Measurements from ENCODE around the gene DLGAP5. TPM values are rescaled to one million over a fixed set of nuclear protein-coding genes. Genes with fewer than 3 reads are reported as not detected.

DLGAP5 gene
- polyA plus RNA-seq, 1 donor from 2014 or later, result 2.0 TPM

- Histone ChIP-seq H3F3A (ENCODE audit: insufficient read depth, low read length, poor library complexity, severe bottlenecking) (no peaks in the 10 kb centered on the region), H3K9ac (ENCODE audit: low read length) (no peak overlapping the region), H3K9me2 (ENCODE audit: insufficient read depth, low read length) (no peaks in the 10 kb centered on the region), H3K27me3 (ENCODE audit: insufficient read depth, low read depth, low read length) (no peaks in the 10 kb centered on the region), H2AFZ (ENCODE audit: low read depth, low read length) (no peak overlapping the region), H3K9me3 (ENCODE audit: low read length) (no peaks in the 10 kb centered on the region), H3K4me2 (ENCODE audit: low read length) (no peak overlapping the region), H3K79me2 (replicated peaks; ENCODE audit: insufficient read depth, low read length) (no peaks in the 10 kb centered on the region), H4K20me1 (ENCODE audit: insufficient read depth) (no peaks in the 10 kb centered on the region), H3K4me3 (ENCODE audit: low read length) (no peak overlapping the region), H3K36me3 (ENCODE audit: insufficient read depth, low read length) (no peaks in the 10 kb centered on the region), H3K27ac (ENCODE audit: low read length) (no peak overlapping the region)
- TF ChIP-seq SMC3 (conservative IDR thresholded peaks at IDR 0.05; ENCODE audit: poor library complexity), result no peak
- TF ChIP-seq EZH2 (IDR thresholded peaks at IDR 0.05; ENCODE audit: borderline replicate concordance, insufficient read depth, low read length, poor library complexity, severe bottlenecking), result no peak
- no peak for TF ChIP-seq TAF1 (IDR thresholded peaks at IDR 0.05; ENCODE audit: low read depth)
- TF ChIP-seq EP300 (conservative IDR thresholded peaks at IDR 0.05; ENCODE audit: poor library complexity, severe bottlenecking), result no peak
- TF ChIP-seq MXI1 (conservative IDR thresholded peaks at IDR 0.05; ENCODE audit: poor library complexity, severe bottlenecking), result no peak
- no peak for TF ChIP-seq RAD21 (conservative IDR thresholded peaks at IDR 0.05)
- TF ChIP-seq POLR2AphosphoS5 (IDR thresholded peaks at IDR 0.05), result no peak
- TF ChIP-seq CTCF (IDR thresholded peaks at IDR 0.05; ENCODE audit: poor library complexity, severe bottlenecking), result no peak
- TF ChIP-seq REST (IDR thresholded peaks at IDR 0.05; ENCODE audit: borderline replicate concordance), result no peak
Observed at GRCh38 chr14:55180434-55180833, 11.0 kb downstream of the DLGAP5 start.

- no peaks in the 10 kb centered on the region for H3K9me2 ChIP-seq (ENCODE audit: insufficient read depth, low read length)
- H3K79me2 ChIP-seq (replicated peaks; ENCODE audit: insufficient read depth, low read length), result no peaks in the 10 kb centered on the region
- H3K9me3 ChIP-seq (ENCODE audit: low read length), result no peaks in the 10 kb centered on the region
- no peaks in the 10 kb centered on the region for H3F3A ChIP-seq (ENCODE audit: insufficient read depth, low read length, poor library complexity, severe bottlenecking)
- no peak overlapping the region for H2AFZ ChIP-seq (ENCODE audit: low read depth, low read length)
- H3K9ac ChIP-seq (ENCODE audit: low read length), result no peak overlapping the region
- TF ChIP-seq MXI1 (conservative IDR thresholded peaks at IDR 0.05; ENCODE audit: poor library complexity, severe bottlenecking) (no peak), CTCF (IDR thresholded peaks at IDR 0.05; ENCODE audit: poor library complexity, severe bottlenecking) (no peak), EZH2 (IDR thresholded peaks at IDR 0.05; ENCODE audit: borderline replicate concordance, insufficient read depth, low read length, poor library complexity, severe bottlenecking) (no peak), RAD21 (conservative IDR thresholded peaks at IDR 0.05) (no peak), REST (IDR thresholded peaks at IDR 0.05; ENCODE audit: borderline replicate concordance) (no peak), POLR2AphosphoS5 (IDR thresholded peaks at IDR 0.05) (no peak), SMC3 (conservative IDR thresholded peaks at IDR 0.05; ENCODE audit: poor library complexity) (no peak), TAF1 (IDR thresholded peaks at IDR 0.05; ENCODE audit: low read depth) (no peak), EP300 (conservative IDR thresholded peaks at IDR 0.05; ENCODE audit: poor library complexity, severe bottlenecking) (no peak)
- no peak overlapping the region for H3K27ac ChIP-seq (ENCODE audit: low read length)
- no peaks in the 10 kb centered on the region for H4K20me1 ChIP-seq (ENCODE audit: insufficient read depth)
- no peaks in the 10 kb centered on the region for H3K27me3 ChIP-seq (ENCODE audit: insufficient read depth, low read depth, low read length)
- H3K36me3 ChIP-seq (ENCODE audit: insufficient read depth, low read length), result no peaks in the 10 kb centered on the region
- no peak overlapping the region for H3K4me3 ChIP-seq (ENCODE audit: low read length)
- no peak overlapping the region for H3K4me2 ChIP-seq (ENCODE audit: low read length)
Observed at GRCh38 chr14:55180006-55180405, 11.4 kb downstream of the DLGAP5 start.
